Right atrium auricular region (tissue), 2 donors: Measurements from ENCODE around the gene OR8D1. TPM values are rescaled to one million over a fixed set of nuclear protein-coding genes. Genes with fewer than 3 reads are reported as not detected.

ENCODE experiments used
- DNase-seq: peaks from one replicate; pipeline ENCODE4 v3.0.0-alpha.2; 2019; ENCODE audit warnings: low spot score
- H3K27ac ChIP-seq, 2 donors: fragments of 200-600 bp; sonication (generic); 1 replicate in 1 of 2; 2 replicates in 1 of 2; pipeline ENCODE4 v1.5.1; 2016 to 2019
- H3K27me3 ChIP-seq, 2 donors: fragments of 200-600 bp; sonication (generic); one replicate each; pipeline versions ENCODE4 v1.5.1 to v1.6.0; 2017 to 2019
- H3K36me3 ChIP-seq: fragments of 200-600 bp; sonication (generic); one replicate; pipeline ENCODE4 v1.5.1; 2016
- H3K4me1 ChIP-seq, 2 donors: fragments of 200-600 bp; sonication (generic); one replicate each; pipeline versions ENCODE4 v1.5.1 to v1.6.0; 2017 to 2019
- H3K4me3 ChIP-seq, 2 donors: fragments of 200-600 bp; sonication (generic); 1 replicate in 1 of 2; 2 replicates in 1 of 2; pipeline ENCODE4 v1.5.1; 2017 to 2019; ENCODE audit warnings: mild to moderate bottlenecking in 1 of 2, moderate library complexity in 1 of 2
- H3K9me3 ChIP-seq, 2 donors: fragments of 200-600 bp; sonication (generic); one replicate each; pipeline ENCODE4 v1.5.1; 2019
- total RNA-seq, 2 donors: library from RNA; depleted of rRNA; stranded (reverse); fragments of >200 nt; gene quantifications; one replicate each; pipeline ENCODE4 v1.1.0, GENCODE V29; 2016
- TF ChIP-seq, protein P1 (sequence below), 2 donors: fragments of 200-600 bp; sonication (generic); IDR thresholded peaks; one replicate each; pipeline ENCODE4 v1.5.1; 2019; ENCODE audit warnings: antibody characterized with exemption in 2 of 2

Gene OR8D1
- total RNA-seq, 2 donors from 2014 or later: not detected

DNA sequence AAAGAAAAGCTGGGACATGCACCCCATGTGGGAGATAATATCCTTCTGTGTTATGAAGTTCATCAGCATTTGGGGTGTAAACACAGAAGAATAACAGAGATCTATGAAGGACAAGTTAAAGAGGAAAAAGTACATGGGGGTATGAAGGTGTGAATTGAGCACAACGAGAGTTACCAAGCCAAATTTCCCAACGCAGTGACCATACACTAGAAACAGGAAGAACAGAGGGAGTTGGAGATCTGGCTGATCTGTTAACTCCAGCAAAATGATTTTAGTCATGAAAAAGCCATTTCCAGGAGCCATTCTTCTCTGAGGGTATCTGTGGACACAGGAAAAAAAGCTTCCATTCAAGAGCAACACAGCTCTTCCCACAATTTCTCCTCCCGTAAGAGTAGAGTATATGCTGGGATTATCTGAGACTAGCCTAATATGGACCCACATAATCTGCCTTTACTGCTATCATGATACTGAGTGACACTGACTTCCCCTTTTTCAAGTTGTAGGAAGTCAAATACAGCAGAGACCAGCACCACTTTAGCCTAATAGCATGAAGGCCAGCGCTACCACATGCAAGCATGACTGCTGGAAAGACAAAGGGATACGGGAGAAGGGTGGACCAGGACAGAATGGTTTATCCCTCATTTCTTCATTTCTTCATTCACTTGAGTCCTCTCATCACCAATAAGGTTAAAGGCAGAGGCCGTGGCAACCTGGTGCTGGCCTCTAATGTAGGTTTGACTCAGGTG lies 25.8 kb upstream of the OR8D1 start:
- Histone ChIP-seq H3K4me1 (no peaks in the 10 kb centered on the region), H3K27ac (no peak overlapping the region), H3K27me3 (no peaks in the 10 kb centered on the region), H3K36me3 (no peaks in the 10 kb centered on the region), H3K4me3 (no peak overlapping the region), H3K9me3 (no peaks in the 10 kb centered on the region)
- TF ChIP-seq, protein P1, sequence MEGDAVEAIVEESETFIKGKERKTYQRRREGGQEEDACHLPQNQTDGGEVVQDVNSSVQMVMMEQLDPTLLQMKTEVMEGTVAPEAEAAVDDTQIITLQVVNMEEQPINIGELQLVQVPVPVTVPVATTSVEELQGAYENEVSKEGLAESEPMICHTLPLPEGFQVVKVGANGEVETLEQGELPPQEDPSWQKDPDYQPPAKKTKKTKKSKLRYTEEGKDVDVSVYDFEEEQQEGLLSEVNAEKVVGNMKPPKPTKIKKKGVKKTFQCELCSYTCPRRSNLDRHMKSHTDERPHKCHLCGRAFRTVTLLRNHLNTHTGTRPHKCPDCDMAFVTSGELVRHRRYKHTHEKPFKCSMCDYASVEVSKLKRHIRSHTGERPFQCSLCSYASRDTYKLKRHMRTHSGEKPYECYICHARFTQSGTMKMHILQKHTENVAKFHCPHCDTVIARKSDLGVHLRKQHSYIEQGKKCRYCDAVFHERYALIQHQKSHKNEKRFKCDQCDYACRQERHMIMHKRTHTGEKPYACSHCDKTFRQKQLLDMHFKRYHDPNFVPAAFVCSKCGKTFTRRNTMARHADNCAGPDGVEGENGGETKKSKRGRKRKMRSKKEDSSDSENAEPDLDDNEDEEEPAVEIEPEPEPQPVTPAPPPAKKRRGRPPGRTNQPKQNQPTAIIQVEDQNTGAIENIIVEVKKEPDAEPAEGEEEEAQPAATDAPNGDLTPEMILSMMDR (IDR thresholded peaks at IDR 0.05): no peak
- no peak for DNase-seq

DNA sequence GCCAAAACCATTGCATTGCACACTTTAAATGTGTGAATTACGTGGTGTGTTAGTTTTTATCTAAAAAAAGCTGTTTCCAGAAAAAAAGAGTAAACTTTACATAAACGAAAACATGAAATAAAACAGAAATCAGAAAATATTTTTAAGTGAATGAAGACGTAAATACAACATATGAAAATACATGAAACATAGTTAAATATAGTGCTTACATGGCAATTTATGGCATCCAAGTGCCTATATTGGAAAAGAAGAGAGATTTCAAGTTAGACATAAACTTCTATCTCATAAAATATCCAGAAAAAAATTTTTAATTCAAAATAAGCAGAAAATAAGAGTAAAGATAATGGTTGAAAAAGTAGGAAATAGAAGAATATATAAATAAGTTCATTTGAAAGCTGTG lies 18.1 kb upstream of the OR8D1 start:
- Histone ChIP-seq H3K4me3 (no peak overlapping the region), H3K27me3 (no peaks in the 10 kb centered on the region), H3K9me3 (no peaks in the 10 kb centered on the region), H3K36me3 (no peaks in the 10 kb centered on the region), H3K4me1 (no peaks in the 10 kb centered on the region), H3K27ac (no peak overlapping the region)
- TF ChIP-seq, protein P1 (IDR thresholded peaks at IDR 0.05): no peak
- no peak for DNase-seq

- TF ChIP-seq, protein P1 (IDR thresholded peaks at IDR 0.05): no peak
- DNase-seq: no peak
- H3K4me3 ChIP-seq: no peak overlapping the region
Observed at GRCh38 chr11:124329787-124330478, 16.2 kb upstream of the OR8D1 start.

DNA sequence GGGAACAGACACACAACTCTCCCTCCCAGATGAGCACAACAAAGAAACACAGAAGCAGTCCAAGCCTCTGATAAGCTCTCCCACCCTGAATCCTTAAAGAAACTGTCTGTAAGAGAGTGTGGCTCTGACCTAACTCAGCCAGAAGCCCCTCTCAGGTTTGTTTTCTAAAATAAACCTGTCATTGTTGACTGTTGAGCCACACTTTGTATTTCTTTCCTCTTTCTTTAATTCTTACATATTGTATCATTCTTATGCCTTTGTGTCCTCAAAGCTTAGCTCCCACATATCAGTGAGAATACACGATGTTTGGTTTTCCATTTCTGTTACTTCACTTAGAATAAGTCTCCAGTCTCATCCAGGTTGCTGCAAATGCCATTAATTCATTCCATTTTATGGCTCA lies 14.0 kb upstream of the OR8D1 start:
- Histone ChIP-seq H3K4me3 (no peak overlapping the region), H3K36me3 (no peaks in the 10 kb centered on the region), H3K9me3 (no peaks in the 10 kb centered on the region), H3K27me3 (no peaks in the 10 kb centered on the region), H3K4me1 (no peaks in the 10 kb centered on the region), H3K27ac (no peak overlapping the region)
- DNase-seq: no peak
- TF ChIP-seq, protein P1 (IDR thresholded peaks at IDR 0.05): no peak

More at GRCh38 chr11:124329787-124330478, 16.2 kb upstream of the OR8D1 start:
- Histone ChIP-seq H3K4me1 (no peaks in the 10 kb centered on the region), H3K9me3 (no peaks in the 10 kb centered on the region), H3K36me3 (no peaks in the 10 kb centered on the region), H3K27me3 (no peaks in the 10 kb centered on the region), H3K27ac (no peak overlapping the region)

GRCh38 chr11:124322356-124322755 lies 8.6 kb upstream of the OR8D1 start:
- Histone ChIP-seq H3K27me3 (no peaks in the 10 kb centered on the region), H3K4me1 (no peaks in the 10 kb centered on the region), H3K36me3 (no peaks in the 10 kb centered on the region), H3K9me3 (no peaks in the 10 kb centered on the region), H3K27ac (no peak overlapping the region), H3K4me3 (no peak overlapping the region)
- no peak for DNase-seq
- TF ChIP-seq, protein P1 (IDR thresholded peaks at IDR 0.05): no peak
